Endometrial microvascular endothelial cells (primary cell): ENCODE measurements around the gene BSN. TPM values are rescaled to one million over a fixed set of nuclear protein-coding genes. Genes with fewer than 3 reads are reported as not detected.

Source experiments
- in situ Hi-C: cut with HindIII; loops from 2 replicates; pipeline ENCODE4 v1.10.0; 2017; ENCODE audit warnings: low sequenced_read_pairs, low pct_unique_long_range_greater_than_20kb; ENCODE audit errors: inconsistent ontology term
- total RNA-seq: library from RNA; depleted of rRNA; stranded (reverse); fragments of >200 nt; gene quantifications from one replicate; pipeline ENCODE4 v1.2.3, GENCODE V29; 2015; ENCODE audit errors: inconsistent ontology term

Gene BSN
- total RNA-seq, 1 donor from 2014 or later: 0.09 TPM

DNA sequence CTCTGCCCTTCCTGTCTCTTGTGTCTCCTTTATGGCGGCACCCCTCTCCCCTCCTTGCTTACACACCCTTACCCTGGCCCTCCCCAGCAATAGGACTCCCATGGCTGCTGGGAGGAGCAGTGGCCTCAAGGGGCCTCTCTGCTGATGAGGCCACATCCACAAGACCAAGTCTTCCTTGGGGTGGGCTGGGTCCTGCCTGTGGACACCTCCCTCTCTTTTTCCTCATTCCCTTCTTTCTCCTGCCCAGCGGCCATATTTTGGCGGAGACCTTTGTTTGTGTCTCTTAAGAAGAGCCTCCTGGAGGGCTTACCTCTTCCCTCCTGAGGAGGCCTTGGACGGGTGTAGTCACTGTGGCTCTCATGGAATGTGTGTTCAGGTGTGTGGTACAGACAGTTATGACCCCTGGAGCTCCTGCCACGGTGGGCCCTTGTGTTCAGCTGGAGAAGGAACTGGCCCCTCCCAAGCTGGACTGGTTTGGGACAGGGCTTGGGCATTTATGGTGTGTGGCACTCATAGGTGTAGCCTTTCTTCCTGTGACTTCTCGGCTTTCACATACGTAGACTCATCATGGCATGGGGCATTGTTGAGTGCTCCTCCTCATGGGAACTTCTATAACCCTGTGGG is 63.2 kb downstream of the BSN start:
- in situ Hi-C loops: no loop called here

DNA sequence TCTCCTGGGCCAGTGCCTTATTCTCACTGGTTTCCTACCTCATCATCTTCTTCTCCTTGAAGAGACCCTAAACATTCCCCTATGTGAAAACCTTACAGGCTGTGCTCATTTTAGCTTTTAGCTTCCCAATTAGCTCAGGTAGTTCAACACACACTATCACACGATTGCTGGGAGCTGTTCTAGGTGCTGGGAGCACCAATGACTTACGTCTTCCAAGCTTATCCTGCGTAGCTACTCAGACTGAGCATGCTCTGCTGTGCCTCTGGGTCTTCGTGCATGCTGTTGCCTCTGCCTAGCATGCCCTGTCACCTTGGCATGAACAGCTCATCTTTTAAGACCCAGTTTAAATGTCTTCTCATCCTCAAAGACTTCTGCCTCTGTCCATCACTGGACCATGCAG is 64.1 kb downstream of the BSN start:
- in situ Hi-C loops: no loop called here

DNA sequence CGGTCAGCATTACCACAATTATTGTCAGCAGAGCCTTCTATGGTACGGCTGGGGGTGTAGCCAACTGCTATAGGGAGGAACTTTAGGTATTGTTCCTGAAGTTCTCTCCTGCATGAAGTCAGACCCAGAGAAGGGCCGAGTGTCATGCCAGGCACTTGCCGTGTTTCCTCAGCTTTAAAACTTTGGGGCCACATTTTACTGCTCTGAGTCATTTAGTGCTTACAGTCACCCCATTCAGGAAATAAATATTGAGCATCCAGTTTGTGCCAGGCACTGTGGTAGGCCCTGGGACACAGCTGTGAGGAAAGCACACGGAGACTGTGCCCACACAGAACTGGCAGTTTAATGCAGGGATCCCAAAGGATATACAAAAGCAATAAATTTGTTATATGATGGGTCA is 65.4 kb downstream of the BSN start:
- in situ Hi-C loops: no loop called here

DNA sequence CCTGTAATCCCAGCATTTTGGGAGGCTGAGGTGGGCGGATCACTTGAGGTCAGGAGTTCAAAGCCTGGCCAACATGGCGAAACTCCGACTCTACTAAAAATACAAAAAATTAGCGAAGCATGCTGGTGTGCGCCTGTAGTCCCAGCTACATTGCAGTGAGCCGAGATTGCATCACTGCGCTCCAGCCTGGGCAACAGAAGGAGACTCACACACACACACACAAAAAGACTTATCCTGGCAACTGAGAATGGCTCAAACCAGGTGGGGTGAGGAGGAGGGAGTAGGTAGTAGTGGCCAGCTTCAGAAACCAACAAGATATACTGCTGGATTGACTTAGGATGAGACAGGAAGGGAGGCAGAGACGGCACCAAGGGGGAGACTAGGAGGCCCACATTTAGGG is 66.5 kb downstream of the BSN start:
- in situ Hi-C loops: no loop called here

DNA sequence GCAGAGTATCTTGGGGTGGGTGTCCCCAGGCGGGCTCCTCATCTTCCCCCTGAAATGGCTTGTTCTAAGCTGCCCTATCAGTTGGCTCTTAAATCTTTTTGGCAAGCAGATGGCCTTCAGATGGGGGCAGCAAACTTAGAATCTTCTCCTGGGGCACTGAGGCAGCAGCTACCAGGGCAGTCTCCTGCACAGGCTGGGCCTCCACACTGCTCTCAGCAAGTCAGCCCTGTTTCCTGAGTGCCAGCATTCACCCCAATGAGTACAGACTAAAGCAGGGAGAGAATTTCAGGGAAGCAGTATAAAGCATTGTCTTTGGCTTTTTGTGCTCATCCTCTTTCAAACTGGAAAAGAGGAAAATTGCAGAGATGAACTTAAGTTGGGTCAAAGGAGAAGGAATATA is 68.8 kb downstream of the BSN start:
- in situ Hi-C loops: no loop called here

DNA sequence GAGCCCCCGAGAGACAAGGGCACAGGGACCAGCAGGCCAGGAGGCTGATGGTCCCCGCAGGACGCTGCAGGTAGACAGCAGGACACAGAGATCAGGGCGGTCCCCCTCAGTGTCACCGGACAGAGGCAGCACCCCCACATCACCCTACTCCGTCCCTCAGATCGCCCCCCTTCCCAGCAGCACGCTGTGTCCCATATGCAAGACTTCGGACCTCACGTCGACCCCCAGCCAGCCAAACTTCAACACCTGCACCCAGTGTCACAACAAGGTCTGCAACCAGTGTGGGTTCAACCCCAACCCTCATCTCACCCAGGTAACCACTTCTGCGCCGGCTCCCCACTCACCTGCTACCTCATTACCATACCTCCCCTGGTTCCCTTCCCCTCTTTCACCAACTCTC is 70.8 kb downstream of the BSN start:
- in situ Hi-C loops: no loop called here

DNA sequence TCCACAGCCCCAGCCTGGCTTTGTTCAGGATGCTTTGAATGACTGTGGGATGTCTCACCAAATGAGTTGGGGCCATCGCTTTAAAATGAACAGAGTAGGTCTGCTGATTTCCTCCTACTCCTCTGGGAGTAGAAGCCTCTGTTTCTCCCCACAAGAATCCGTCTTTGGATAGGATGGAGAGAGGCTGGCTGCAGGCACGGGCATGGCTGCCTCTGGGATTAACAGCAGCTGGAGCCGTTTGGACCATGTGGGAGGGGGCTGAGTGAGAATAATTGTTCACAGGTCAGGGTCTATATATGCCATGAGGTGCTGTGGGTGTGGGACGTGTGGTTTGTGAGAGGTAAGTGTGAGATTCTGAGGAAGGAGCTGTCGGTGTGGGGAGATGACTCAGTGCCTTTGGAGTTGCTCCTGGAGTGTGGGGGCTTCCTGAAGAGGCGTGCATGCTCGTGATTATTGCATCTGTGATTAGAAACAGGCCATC is 71.9 kb downstream of the BSN start:
- in situ Hi-C loops: no loop called here

DNA sequence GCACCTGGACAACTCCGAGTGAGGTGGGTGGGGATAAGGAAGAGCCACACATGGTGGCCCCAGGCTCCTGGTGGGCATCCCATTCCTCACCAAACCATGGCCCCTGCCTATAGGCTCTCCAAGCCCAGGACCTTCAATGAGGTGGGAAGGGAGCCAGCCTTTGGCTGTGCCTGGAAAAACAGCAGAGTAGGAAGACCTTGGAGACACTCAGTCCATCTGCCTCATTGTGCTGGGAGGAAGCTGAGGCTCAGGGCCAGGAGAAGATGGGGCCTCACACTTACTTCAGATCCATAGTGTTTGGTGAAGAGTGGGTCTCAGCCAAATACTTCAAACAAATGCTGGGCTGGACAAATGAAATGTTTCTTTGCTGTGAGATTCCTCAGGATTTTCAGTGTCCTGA is 72.5 kb downstream of the BSN start:
- in situ Hi-C loops: no loop called here

DNA sequence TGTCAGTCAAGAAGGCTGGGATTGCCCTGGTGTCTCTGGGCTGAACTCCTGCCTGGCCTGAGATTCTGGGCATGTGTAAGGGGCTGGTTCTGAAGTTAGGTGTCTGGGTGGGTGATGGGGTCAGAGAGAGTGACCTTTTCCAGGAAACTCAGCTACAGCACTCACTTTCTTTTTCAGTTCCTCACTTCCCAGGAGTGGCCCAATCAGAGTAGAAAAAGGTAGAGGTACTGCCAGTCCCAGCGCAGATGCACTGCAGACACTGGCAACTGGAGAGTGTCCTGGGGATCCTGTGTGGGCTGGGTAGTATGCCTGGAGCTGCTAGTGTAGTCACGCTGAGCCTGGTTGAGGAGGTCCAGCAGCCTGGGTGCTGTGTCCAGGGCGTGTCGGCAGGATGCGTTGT is 73.4 kb downstream of the BSN start:
- in situ Hi-C loops: no loop called here

DNA sequence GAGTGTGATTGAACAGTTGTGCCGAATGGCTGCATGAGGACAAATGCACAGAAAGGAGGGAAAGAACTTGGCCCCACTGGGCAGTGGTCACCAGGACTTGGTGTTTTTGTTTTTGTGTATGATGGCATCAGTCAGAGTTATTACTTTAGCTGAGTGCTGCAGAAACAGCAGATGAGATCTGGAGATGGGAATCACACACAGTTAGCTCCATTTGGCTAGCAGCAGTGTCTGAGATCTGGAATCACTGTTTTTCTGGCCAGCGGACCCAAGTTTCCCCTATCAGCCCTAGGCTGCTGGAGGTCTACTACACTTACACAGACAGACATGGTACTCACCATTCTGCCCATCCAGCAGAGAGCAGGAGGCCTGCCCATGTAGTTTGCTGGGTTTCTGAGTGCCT is 74.0 kb downstream of the BSN start:
- in situ Hi-C loops: no loop called here

DNA sequence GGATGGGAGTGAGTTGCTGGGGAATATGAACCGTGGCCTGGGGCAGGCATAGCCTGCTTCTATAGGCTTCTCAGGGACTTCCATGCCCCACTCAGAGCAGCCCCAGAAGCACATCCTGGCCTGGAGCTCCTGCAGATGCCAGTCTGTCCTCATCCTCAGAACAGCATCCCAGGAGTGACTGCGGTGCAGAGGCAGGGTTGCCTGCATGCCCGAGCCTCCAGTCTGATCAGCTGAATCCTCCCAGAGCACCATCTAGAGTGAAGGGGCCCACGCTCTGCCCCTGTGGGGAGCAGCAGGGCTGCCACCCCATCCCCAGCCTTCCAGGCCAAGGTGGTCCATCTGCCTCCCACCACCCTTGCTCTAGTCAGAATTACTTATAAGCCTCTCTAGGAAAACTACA is 75.2 kb downstream of the BSN start:
- in situ Hi-C loops: no loop called here

DNA sequence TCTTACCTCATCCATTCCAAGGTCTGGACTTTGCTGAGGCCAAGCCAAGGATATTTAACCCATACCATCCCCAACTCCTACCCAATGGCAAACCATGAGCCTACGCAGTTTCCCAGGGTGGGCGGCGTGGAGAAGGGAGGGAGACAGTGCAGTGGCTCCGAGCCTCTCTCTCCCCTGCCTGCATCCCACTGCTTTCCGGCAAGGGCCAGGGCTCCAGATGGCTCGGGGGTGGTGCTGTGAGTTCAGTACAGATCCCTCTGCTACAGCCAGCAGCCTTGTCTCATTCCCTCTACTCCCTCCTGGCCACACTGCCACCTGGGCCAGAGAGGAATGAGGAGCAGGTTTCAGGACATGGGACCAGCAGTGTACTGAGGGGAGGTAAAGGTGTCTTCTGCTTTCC is 75.6 kb downstream of the BSN start:
- in situ Hi-C loops: no loop called here

DNA sequence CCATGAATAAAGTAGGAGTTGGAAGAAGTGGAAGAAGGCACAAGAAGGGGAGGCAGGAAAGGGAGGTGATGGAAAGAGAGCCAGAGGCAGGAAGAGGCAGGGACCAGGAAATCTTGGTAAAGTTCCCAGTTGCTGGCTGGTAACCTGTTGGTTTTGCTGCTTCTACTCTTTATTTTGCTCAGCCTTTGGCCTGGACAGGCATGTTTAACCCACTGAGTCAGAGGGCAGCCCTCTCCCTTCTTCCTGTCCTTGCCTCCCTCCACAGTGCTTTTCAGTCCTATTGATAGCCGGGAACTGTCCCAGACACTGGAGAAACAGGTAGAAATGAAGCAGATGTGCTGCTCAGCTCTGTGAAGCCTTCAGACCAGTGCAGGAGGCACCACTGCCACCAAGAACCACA is 76.5 kb downstream of the BSN start:
- in situ Hi-C loops: no loop called here

DNA sequence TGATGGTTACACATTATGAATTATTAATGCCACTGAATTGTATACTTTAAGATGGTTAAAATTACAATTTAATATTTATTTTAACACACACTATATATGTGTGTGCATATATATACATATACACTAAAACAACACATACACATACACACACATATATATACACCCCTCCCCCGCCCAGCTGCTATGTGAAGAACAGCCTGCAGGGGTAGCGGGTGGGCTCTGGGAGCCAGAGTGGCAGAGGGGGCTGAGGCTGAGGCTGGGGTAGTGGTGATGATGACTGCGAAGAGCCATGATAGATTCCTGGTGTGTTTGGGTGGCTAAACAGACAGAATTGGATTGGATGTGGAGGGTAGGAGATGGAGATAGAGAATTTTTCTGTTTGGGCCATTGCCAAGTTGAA is 80.5 kb downstream of the BSN start:
- in situ Hi-C loops: no loop called here

DNA sequence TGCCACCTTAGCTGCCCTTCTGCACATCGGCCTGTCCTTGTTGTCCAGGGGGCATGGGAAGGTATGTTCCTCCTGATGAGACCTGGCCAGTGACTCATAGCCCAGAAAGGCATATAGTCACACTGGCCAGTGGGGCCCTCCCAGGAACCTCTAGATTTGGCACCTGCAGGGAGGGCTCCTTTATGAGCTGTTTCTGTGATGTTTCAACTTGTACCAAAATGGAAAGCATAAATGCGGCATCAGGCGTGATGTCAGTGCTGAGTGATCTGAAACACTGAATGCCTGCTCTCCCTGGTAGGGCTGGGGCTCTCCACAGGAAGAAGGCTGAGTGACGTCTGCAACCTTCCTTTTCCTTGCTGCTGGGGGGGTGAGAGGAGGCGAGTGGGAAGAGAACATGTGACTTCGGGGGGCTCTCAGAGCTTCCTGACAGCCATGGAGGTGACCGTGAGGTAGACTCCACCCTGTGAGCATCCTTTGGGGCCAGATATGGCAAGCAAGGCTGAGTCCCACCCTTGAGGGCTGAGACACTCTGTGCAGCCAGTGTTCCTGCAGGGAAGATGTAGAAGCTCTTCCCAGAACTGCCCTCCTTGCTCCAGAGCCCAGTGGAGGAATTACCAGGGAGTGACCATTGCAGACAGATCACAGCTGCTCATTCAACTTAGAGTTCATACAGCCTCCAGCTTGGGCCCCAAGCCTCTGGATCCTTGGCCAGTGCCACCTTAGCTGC is 82.8 kb downstream of the BSN start:
- in situ Hi-C loops: no loop called here

DNA sequence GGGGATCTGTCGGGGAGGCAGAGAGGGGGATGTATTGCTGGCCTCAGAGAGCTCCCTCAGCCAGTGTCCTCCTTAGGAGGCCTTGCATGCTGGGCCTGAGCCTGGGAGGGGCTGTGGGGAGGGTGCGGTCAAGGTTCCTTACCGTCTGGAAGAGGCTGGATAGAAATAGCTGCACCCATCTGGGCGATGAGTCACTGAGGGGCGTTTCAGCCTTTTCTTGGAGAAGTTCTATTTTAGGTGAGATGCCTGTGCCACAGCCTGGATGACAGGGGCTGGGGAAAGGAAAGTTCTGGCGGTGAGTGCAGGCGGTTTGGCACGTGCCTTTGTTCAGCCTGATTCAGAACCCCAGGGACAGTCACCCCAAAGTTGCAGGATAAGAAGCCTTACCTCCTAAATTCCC is 84.2 kb downstream of the BSN start:
- in situ Hi-C loops: no loop called here

DNA sequence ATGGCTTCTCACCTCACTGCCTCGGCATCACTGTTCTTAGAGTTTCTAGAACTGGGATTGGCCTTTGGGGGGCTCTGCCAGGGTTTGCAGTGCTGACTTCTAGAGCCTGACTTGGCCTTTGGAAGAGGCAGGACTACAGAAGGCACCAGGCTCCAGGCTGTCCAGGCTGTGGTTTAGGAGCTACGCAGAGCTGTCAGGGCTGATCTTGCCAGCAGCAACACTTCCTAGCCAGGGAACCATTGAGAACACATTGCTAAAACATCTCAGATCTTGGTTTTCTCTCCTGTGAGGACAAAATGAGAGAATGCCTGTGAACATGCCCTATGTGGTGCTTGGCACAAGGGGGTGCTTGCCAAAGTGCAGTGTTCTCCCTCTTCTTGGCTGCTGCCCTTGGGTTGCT is 85.3 kb downstream of the BSN start:
- in situ Hi-C loops: no loop called here

DNA sequence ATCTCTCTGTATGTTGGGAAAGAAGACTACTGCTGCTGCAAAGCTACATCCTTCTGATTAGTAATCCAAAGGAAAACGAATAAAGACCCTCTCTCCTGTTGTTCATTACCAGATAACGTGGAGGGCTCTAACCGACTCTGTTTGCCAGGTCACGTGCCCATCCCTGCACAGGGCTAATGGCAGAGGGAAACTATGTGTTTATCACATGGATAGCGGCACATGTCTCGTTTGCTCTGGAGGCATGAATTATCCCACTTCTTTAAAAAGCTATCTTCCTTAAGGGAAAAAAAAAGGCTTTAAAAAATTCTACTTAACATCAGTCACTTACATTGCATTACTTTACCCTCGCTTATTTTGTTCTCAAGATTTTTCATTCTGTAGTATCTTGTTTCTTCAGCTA is 87.0 kb downstream of the BSN start:
- in situ Hi-C loops: no loop called here

DNA sequence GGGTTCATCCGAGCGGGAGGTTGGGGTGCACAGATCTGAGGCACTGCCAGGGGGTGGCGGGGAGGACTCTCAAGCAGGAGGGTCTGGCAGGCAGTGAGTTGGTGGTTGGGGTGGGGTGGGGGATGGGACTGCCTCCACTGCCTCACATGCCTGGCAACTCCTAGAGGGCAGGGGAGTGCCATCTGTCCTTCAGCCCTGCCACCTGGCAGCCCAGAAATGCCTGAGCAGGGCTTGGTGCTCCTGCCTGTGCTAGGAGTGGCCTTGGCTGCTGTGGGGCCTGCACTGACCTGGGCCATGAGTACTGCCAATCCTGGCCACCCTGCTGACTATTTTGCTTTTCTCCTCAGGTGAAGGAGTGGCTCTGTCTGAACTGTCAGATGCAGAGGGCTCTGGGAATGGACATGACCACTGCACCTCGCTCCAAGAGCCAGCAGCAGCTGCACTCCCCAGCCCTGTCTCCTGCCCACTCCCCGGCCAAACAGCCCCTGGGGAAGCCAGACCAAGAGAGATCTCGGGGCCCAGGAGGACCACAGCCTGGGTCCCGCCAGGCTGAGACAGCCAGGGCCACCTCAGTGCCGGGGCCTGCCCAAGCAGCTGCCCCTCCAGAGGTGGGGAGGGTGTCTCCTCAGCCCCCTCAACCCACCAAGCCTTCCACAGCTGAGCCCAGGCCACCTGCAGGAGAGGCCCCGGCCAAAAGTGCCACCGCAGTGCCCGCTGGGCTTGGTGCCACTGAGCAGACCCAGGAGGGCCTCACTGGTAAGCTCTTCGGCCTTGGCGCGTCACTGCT is 87.8 kb downstream of the BSN start:
- in situ Hi-C loops: no loop called here

DNA sequence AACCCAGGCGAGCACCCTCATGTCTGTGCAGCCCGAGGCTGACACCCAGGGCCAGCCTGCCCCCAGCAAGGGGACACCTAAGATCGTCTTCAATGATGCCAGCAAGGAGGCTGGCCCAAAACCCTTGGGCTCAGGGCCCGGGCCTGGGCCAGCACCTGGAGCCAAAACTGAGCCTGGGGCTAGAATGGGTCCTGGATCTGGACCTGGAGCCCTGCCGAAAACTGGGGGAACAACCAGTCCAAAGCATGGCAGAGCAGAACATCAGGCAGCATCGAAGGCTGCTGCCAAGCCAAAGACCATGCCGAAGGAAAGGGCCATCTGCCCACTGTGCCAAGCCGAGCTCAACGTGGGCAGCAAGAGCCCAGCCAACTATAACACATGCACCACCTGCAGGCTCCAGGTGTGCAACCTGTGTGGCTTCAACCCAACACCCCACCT is 88.5 kb downstream of the BSN start:
- in situ Hi-C loops: no loop called here
